MM.1S (cell line): ENCODE data around the gene AADACL2.

ENCODE experiments used
- DNase-seq: peaks from one replicate; pipeline ENCODE4 v3.0.0-alpha.2; 2015
- H2AFZ ChIP-seq: fragments of 300-600 bp; sonication (generic); 2 replicates; pipeline ENCODE4 v1.6.0; 2016; ENCODE audit warnings: antibody characterized with exemption, low read length
- H3F3A ChIP-seq: fragments of 300-600 bp; sonication (generic); 2 replicates; pipeline ENCODE4 v1.6.1; 2016; ENCODE audit warnings: mild to moderate bottlenecking, antibody characterized with exemption, low read length, moderate library complexity, mixed read lengths; ENCODE audit not compliant: insufficient read depth
- H3K27ac ChIP-seq: fragments of 300-600 bp; sonication (generic); 2 replicates; pipeline ENCODE4 v1.5.1; 2016; ENCODE audit warnings: mild to moderate bottlenecking, low read length
- H3K27me3 ChIP-seq: fragments of 300-600 bp; sonication (generic); replicated peaks from 2 replicates; pipeline ENCODE4 v1.6.0; 2016; ENCODE audit warnings: low read length; ENCODE audit not compliant: insufficient read depth
- H3K36me3 ChIP-seq: fragments of 300-600 bp; sonication (generic); replicated peaks from 2 replicates; pipeline ENCODE4 v1.6.1; 2016; ENCODE audit warnings: mild to moderate bottlenecking, low read length, mixed read lengths; ENCODE audit not compliant: insufficient read depth
- H3K4me1 ChIP-seq: fragments of 300-600 bp; sonication (generic); 2 replicates; pipeline ENCODE4 v1.6.1; 2016; ENCODE audit warnings: low read length, mixed read lengths
- H3K4me2 ChIP-seq: fragments of 300-600 bp; sonication (generic); 2 replicates; pipeline ENCODE4 v1.6.0; 2016; ENCODE audit warnings: low read depth, low read length
- H3K4me3 ChIP-seq: fragments of 300-600 bp; sonication (generic); 2 replicates; pipeline ENCODE4 v1.5.1; 2016; ENCODE audit warnings: low read length, mixed read lengths
- H3K79me2 ChIP-seq: fragments of 300-600 bp; sonication (generic); 2 replicates; pipeline ENCODE4 v1.6.1; 2016; ENCODE audit warnings: mixed run types, low read length, mixed read lengths
- H3K9ac ChIP-seq: fragments of 300-600 bp; sonication (generic); 2 replicates; pipeline ENCODE4 v1.6.1; 2016; ENCODE audit warnings: low read length, mixed read lengths
- H3K9me2 ChIP-seq: fragments of 300-600 bp; sonication (generic); replicated peaks from 2 replicates; pipeline ENCODE4 v1.6.1; 2016; ENCODE audit warnings: mild to moderate bottlenecking, low read length, mixed read lengths; ENCODE audit not compliant: insufficient read depth
- H3K9me3 ChIP-seq: fragments of 300-600 bp; sonication (generic); replicated peaks from 2 replicates; pipeline ENCODE4 v1.6.1; 2016; ENCODE audit warnings: mild to moderate bottlenecking, low read length, mixed read lengths; ENCODE audit not compliant: insufficient read depth
- H4K20me1 ChIP-seq: fragments of 300-600 bp; sonication (generic); 2 replicates; pipeline ENCODE4 v1.6.1; 2016; ENCODE audit warnings: mild to moderate bottlenecking, low read length, moderate library complexity, mixed read lengths; ENCODE audit not compliant: insufficient read depth
- EZH2 ChIP-seq: fragments of 300-600 bp; sonication (generic); optimal IDR thresholded peaks from 2 replicates; pipeline ENCODE3; 2017; ENCODE audit warnings: low read depth, mild to moderate bottlenecking, antibody characterized with exemption, low read length, mixed read lengths
- EZH2phosphoT487 ChIP-seq: fragments of 300-600 bp; sonication (generic); IDR thresholded peaks from 2 replicates; pipeline ENCODE4 v1.6.1; 2018; ENCODE audit warnings: antibody characterized with exemption, low read length
- TF ChIP-seq, protein P1 (sequence below): fragments of 300-600 bp; sonication (generic); IDR thresholded peaks from 2 replicates; pipeline ENCODE4 v1.5.1; 2016; ENCODE audit warnings: antibody characterized with exemption, low read length, mixed read lengths

AADACL2 gene

DNA sequence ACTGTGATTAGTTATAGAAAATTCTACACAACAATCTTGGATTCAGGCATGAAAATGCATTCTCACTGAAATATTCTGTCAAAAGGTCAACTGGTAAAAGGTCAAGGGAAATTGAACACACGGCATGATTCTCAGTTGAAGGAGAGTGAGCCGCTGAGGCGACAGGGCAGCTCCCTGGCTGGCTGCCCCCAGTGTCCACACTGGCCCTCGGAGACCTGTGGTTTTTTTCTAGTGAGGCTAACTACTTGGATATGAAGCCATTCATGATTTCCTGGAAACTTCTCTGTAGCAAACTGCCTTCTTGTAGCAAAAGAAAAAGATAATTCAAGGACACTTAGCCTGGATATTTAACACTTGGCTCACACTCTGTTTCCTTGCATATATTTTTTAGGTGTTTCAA is 37.2 kb downstream of the AADACL2 start:
- no peak overlapping the region for H3K9ac ChIP-seq
- H3K79me2 ChIP-seq: no peaks in the 10 kb centered on the region
- DNase-seq: no peak
- H3K27ac ChIP-seq: no peak overlapping the region
- H3K4me2 ChIP-seq: no peak overlapping the region
- H3F3A ChIP-seq: no peaks in the 10 kb centered on the region
- H3K27me3 ChIP-seq: no peaks in the 10 kb centered on the region
- H3K36me3 ChIP-seq: no peaks in the 10 kb centered on the region
- no peak overlapping the region for H2AFZ ChIP-seq
- no peaks in the 10 kb centered on the region for H3K9me3 ChIP-seq
- no peak overlapping the region for H3K4me3 ChIP-seq
- no peaks in the 10 kb centered on the region for H3K9me2 ChIP-seq
- no peaks in the 10 kb centered on the region for H4K20me1 ChIP-seq
- H3K4me1 ChIP-seq: no peaks in the 10 kb centered on the region
- TF ChIP-seq EZH2phosphoT487: no peak
- TF ChIP-seq, protein P1, sequence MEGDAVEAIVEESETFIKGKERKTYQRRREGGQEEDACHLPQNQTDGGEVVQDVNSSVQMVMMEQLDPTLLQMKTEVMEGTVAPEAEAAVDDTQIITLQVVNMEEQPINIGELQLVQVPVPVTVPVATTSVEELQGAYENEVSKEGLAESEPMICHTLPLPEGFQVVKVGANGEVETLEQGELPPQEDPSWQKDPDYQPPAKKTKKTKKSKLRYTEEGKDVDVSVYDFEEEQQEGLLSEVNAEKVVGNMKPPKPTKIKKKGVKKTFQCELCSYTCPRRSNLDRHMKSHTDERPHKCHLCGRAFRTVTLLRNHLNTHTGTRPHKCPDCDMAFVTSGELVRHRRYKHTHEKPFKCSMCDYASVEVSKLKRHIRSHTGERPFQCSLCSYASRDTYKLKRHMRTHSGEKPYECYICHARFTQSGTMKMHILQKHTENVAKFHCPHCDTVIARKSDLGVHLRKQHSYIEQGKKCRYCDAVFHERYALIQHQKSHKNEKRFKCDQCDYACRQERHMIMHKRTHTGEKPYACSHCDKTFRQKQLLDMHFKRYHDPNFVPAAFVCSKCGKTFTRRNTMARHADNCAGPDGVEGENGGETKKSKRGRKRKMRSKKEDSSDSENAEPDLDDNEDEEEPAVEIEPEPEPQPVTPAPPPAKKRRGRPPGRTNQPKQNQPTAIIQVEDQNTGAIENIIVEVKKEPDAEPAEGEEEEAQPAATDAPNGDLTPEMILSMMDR: no peak
- no peak for TF ChIP-seq EZH2

DNA sequence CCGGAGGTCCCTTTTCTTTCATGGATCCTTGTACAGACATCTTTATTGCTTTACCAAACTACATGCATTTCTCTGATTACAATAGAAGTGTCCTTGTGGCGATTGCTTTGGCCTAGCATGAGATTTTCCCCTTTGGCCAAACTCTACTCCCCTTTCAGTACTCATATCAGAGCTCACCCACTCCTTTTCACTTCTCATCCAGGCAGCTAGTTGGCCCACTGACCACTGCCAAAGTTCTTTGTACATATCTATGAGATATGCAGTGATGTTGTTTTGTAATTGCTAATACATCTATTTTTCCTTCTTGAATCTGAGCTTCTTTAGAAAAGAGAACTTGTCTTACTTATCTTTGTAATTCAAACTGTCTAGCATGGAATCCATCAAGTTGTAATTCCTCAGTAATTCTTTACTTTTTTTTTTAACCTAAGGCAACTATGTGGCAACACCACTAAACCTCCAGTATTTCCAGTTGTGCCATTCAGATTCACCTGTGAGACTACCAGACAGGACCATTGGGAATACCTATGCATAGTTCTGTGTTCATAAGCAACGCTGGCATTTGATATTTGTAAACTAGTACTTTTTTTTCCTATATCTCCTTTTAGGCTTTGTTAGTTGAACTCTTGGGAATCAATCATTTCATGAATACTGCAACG is 39.2 kb downstream of the AADACL2 start:
- Histone ChIP-seq H3K27me3 (no peaks in the 10 kb centered on the region), H4K20me1 (no peaks in the 10 kb centered on the region), H3K79me2 (no peaks in the 10 kb centered on the region), H3K4me2 (no peak overlapping the region), H3K27ac (no peak overlapping the region), H3K9me2 (no peaks in the 10 kb centered on the region), H3K4me1 (no peaks in the 10 kb centered on the region), H3K9ac (no peak overlapping the region), H3K4me3 (no peak overlapping the region), H3K36me3 (no peaks in the 10 kb centered on the region), H3K9me3 (no peaks in the 10 kb centered on the region), H3F3A (no peaks in the 10 kb centered on the region), H2AFZ (no peak overlapping the region)
- TF ChIP-seq EZH2 (no peak), EZH2phosphoT487 (no peak)
- TF ChIP-seq, protein P1: no peak
- DNase-seq: no peak

DNA sequence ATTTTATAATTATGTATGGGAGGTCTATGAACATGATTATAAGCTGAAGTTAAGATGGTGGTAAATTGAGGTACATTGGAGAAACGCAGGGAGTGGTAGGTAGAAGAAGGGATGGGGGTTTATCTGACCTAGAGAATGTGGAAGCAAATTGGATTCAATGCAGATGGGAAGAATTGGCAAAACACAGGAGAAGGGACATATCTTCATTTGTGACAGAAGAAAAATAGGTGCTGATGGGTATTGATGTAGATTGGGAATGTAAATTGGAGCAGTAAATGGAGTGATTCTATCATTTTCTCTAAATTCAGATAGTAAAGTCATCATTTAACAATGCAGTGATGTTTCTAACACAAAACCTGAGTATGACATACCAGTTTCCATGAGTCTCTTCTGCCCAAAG is 40.5 kb downstream of the AADACL2 start:
- Histone ChIP-seq H4K20me1 (no peaks in the 10 kb centered on the region), H3F3A (no peaks in the 10 kb centered on the region), H3K27me3 (no peaks in the 10 kb centered on the region), H3K9me3 (no peaks in the 10 kb centered on the region), H3K4me1 (no peaks in the 10 kb centered on the region), H3K4me2 (no peak overlapping the region), H3K9me2 (no peaks in the 10 kb centered on the region), H3K79me2 (no peaks in the 10 kb centered on the region), H2AFZ (no peak overlapping the region), H3K9ac (no peak overlapping the region), H3K4me3 (no peak overlapping the region), H3K27ac (no peak overlapping the region), H3K36me3 (no peaks in the 10 kb centered on the region)
- TF ChIP-seq EZH2phosphoT487: no peak
- DNase-seq: no peak

- Histone ChIP-seq H2AFZ (no peak overlapping the region), H3K9me3 (no peaks in the 10 kb centered on the region)
These were observed 41.2 kb downstream of the AADACL2 start for GRCh38 chr3:151774910-151775309.

More at GRCh38 chr3:151774910-151775309, 41.2 kb downstream of the AADACL2 start:
- no peak overlapping the region for H3K4me2 ChIP-seq
- no peak overlapping the region for H3K4me3 ChIP-seq
- DNase-seq: no peak
- H4K20me1 ChIP-seq: no peaks in the 10 kb centered on the region
- no peak overlapping the region for H3K9ac ChIP-seq
- no peaks in the 10 kb centered on the region for H3F3A ChIP-seq
- no peaks in the 10 kb centered on the region for H3K36me3 ChIP-seq
- H3K4me1 ChIP-seq: no peaks in the 10 kb centered on the region
- no peaks in the 10 kb centered on the region for H3K9me2 ChIP-seq
- H3K27me3 ChIP-seq: no peaks in the 10 kb centered on the region
- no peak overlapping the region for H3K27ac ChIP-seq
- TF ChIP-seq, protein P1: no peak
- no peak for TF ChIP-seq EZH2
- TF ChIP-seq EZH2phosphoT487: no peak
- no peaks in the 10 kb centered on the region for H3K79me2 ChIP-seq
